ENCODE data around the gene AIFM3.
A peak's percentile ranks its signal among the peaks of the same experiment; 100 is the strongest.

The AIFM3 gene

GRCh38 chr22:21009638-21010425 lies 42.8 kb downstream of the AIFM3 start:
- Histone ChIP-seq H2AFZ (ENCODE audit: low read depth, low read length) (no peak overlapping the region), H3K9ac (ENCODE audit: low read depth, low read length) (no peak overlapping the region), H3K4me3 (ENCODE audit: low read depth in 1 of 2, low read length in 2 of 2) (no peak overlapping the region), H3K27me3 (ENCODE audit: insufficient read depth, low read length, poor library complexity) (peaks cover 7% of the 10 kb centered on the region), H3K36me3 (ENCODE audit: insufficient read depth, low read length) (no peaks in the 10 kb centered on the region), H3K9me3 (ENCODE audit: insufficient read depth, low read length, severe bottlenecking) (no peaks in the 10 kb centered on the region), H4K20me1 (ENCODE audit: insufficient read depth, low read length) (peaks cover 12% of the 10 kb centered on the region; the same call in 1 of the 2 replicates), H3K27ac (ENCODE audit: low read length) (no peak overlapping the region), H3K79me2 (ENCODE audit: insufficient read depth, low read length) (no peaks in the 10 kb centered on the region), H3K4me2 (ENCODE audit: insufficient read depth, low read length) (no peak overlapping the region), H3K4me1 (ENCODE audit: insufficient read depth, low read length) (peaks cover 12% of the 10 kb centered on the region)
- DNase-seq: peak; percentile 70
- TF ChIP-seq CTCF (IDR thresholded peaks at IDR 0.05; ENCODE audit: borderline replicate concordance, extremely low read depth, low read length, poor library complexity, severe bottlenecking) (no peak), EZH2 (IDR thresholded peaks at IDR 0.05; ENCODE audit: borderline replicate concordance, low read depth, low read length, severe bottlenecking) (no peak)
- peak; percentile 75 for ATAC-seq (ENCODE audit: insufficient read depth, low read depth)

GRCh38 chr22:21010426-21011113 lies 43.5 kb downstream of the AIFM3 start:
- Histone ChIP-seq H3K9ac (ENCODE audit: low read depth, low read length) (no peak overlapping the region), H3K4me2 (ENCODE audit: insufficient read depth, low read length) (no peak overlapping the region), H3K36me3 (ENCODE audit: insufficient read depth, low read length) (no peaks in the 10 kb centered on the region), H3K79me2 (ENCODE audit: insufficient read depth, low read length) (no peaks in the 10 kb centered on the region), H3K4me1 (ENCODE audit: insufficient read depth, low read length) (peaks cover 15% of the 10 kb centered on the region), H4K20me1 (ENCODE audit: insufficient read depth, low read length) (peaks cover 12% of the 10 kb centered on the region; the same call in 1 of the 2 replicates), H3K27me3 (ENCODE audit: insufficient read depth, low read length, poor library complexity) (peaks cover 9% of the 10 kb centered on the region), H3K27ac (ENCODE audit: low read length) (no peak overlapping the region), H3K4me3 (ENCODE audit: low read depth in 1 of 2, low read length in 2 of 2) (no peak overlapping the region), H3K9me3 (ENCODE audit: insufficient read depth, low read length, severe bottlenecking) (no peaks in the 10 kb centered on the region), H2AFZ (ENCODE audit: low read depth, low read length) (no peak overlapping the region)
- ATAC-seq (ENCODE audit: insufficient read depth, low read depth): no peak
- TF ChIP-seq EZH2 (IDR thresholded peaks at IDR 0.05; ENCODE audit: borderline replicate concordance, low read depth, low read length, severe bottlenecking) (no peak), CTCF (IDR thresholded peaks at IDR 0.05; ENCODE audit: borderline replicate concordance, extremely low read depth, low read length, poor library complexity, severe bottlenecking) (no peak)
- DNase-seq: no peak

GRCh38 chr22:21012446-21013407 lies 45.7 kb downstream of the AIFM3 start:
- Histone ChIP-seq H3K27me3 (ENCODE audit: insufficient read depth, low read length, poor library complexity) (peaks cover 9% of the 10 kb centered on the region), H3K9ac (ENCODE audit: low read depth, low read length) (no peak overlapping the region), H3K36me3 (ENCODE audit: insufficient read depth, low read length) (no peaks in the 10 kb centered on the region), H3K79me2 (ENCODE audit: insufficient read depth, low read length) (no peaks in the 10 kb centered on the region), H3K9me3 (ENCODE audit: insufficient read depth, low read length, severe bottlenecking) (no peaks in the 10 kb centered on the region), H4K20me1 (ENCODE audit: insufficient read depth, low read length) (peaks cover 16% of the 10 kb centered on the region), H3K4me2 (ENCODE audit: insufficient read depth, low read length) (no peak overlapping the region), H3K27ac (ENCODE audit: low read length) (no peak overlapping the region), H3K4me3 (ENCODE audit: low read depth in 1 of 2, low read length in 2 of 2) (no peak overlapping the region), H3K4me1 (ENCODE audit: insufficient read depth, low read length) (peaks cover 15% of the 10 kb centered on the region), H2AFZ (ENCODE audit: low read depth, low read length) (no peak overlapping the region)
- no peak for DNase-seq
- no peak for TF ChIP-seq CTCF (IDR thresholded peaks at IDR 0.05; ENCODE audit: borderline replicate concordance, extremely low read depth, low read length, poor library complexity, severe bottlenecking)
- no peak for TF ChIP-seq EZH2 (IDR thresholded peaks at IDR 0.05; ENCODE audit: borderline replicate concordance, low read depth, low read length, severe bottlenecking)
- ATAC-seq (ENCODE audit: insufficient read depth, low read depth): no peak
